Muscle layer of duodenum (tissue), 2 donors: ENCODE results near the gene GNA15.
A peak's percentile ranks its signal among the peaks of the same experiment; 100 is the strongest.
"Not testable (repeated sequence)": the region's sequence is repeated elsewhere in the genome, so short reads cannot be mapped to it uniquely, and the experiment has no call there.

Source experiments
- H3K27ac ChIP-seq: one replicate; pipeline ENCODE4 v1.7.0; 2013; ENCODE audit warnings: mild to moderate bottlenecking, low read length
- H3K27me3 ChIP-seq: one replicate; pipeline ENCODE4 v1.7.0; 2013; ENCODE audit warnings: low read depth, mild to moderate bottlenecking, control low read depth, low read length
- H3K36me3 ChIP-seq, 2 donors: one replicate each; pipeline ENCODE4 v1.7.0; 2013; ENCODE audit warnings: low read length in 2 of 2, control low read depth in 1 of 2, mild to moderate bottlenecking in 1 of 2; ENCODE audit not compliant: insufficient read depth in 2 of 2, control insufficient read depth in 1 of 2
- H3K4me1 ChIP-seq, 2 donors: one replicate each; pipeline ENCODE4 v1.7.0; 2013; ENCODE audit warnings: low read length in 2 of 2, mild to moderate bottlenecking in 2 of 2, control low read depth in 1 of 2, moderate library complexity in 1 of 2; ENCODE audit not compliant: insufficient read depth in 2 of 2, control insufficient read depth in 1 of 2
- H3K4me3 ChIP-seq, 2 donors: one replicate each; pipeline ENCODE4 v1.7.0; 2013; ENCODE audit warnings: low read length in 2 of 2, low read depth in 1 of 2, mild to moderate bottlenecking in 1 of 2
- H3K9me3 ChIP-seq, 2 donors: one replicate each; pipeline ENCODE4 v1.7.0; 2013; ENCODE audit warnings: low read length in 2 of 2, control low read depth in 1 of 2, mild to moderate bottlenecking in 1 of 2; ENCODE audit not compliant: control insufficient read depth in 1 of 2
- donor health status: healthy.

GNA15 gene

DNA sequence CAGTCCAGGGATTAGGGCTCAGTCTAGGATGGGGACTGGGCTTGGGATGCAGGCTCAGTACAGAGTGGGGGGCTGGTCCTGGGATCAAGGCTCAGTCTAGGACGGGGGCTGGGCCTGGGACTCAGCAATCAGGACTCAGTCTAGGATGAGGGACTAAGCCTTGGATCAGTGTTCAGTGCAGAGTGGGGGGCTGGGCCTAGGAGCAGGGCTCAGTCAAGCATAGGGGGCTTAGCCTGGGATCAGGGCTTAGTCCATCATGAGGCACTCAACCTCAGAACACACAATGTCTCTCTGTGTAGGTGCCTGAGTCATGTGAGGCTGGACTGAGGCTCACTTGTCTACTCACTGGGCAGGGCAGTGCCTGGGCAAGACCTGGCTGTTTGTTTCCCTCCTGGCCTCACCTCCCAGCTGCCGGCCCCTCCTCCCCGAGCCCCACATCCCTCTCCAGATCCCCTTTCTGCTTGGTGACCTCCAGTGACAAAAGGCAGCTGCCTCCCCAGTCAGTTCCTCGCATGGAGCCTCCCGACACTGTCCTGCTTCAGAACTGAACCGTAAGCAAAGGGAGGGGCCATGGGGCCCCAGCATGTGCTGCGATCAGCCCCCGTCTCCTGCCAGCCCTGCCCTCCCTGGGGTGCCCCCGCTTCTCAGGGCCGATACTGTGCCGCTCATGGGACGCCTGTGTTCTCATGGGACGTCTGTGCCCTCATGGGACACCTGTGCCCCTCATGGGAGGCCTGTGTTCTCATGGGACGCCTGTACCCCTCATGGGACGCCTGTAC lies 36.2 kb downstream of the GNA15 start:
- Histone ChIP-seq H3K27me3 (no peaks in the 10 kb centered on the region), H3K36me3 (no peaks in the 10 kb centered on the region), H3K4me3 (no peak overlapping the region), H3K4me1 (no peaks in the 10 kb centered on the region), H3K9me3 (no peaks in the 10 kb centered on the region), H3K27ac (no peak overlapping the region)

DNA sequence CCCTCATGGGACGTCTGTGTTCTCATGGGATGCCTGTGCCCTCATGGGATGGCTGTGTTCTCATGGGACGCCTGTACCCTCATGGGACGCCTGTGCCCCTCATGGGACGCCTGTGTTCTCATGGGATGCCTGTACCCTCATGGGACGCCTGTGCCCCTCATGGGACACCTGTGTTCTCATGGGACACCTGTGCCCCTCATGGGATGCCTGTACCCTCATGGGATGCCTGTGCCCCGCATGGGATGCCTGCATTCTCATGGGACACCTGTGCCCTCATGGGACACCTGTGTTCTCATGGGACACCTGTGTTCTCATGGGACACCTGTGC lies 36.8 kb downstream of the GNA15 start:
- not testable (repeated sequence) for H3K4me1 ChIP-seq, H3K9me3 ChIP-seq, H3K27ac ChIP-seq, H3K36me3 ChIP-seq, H3K4me3 ChIP-seq, H3K27me3 ChIP-seq

DNA sequence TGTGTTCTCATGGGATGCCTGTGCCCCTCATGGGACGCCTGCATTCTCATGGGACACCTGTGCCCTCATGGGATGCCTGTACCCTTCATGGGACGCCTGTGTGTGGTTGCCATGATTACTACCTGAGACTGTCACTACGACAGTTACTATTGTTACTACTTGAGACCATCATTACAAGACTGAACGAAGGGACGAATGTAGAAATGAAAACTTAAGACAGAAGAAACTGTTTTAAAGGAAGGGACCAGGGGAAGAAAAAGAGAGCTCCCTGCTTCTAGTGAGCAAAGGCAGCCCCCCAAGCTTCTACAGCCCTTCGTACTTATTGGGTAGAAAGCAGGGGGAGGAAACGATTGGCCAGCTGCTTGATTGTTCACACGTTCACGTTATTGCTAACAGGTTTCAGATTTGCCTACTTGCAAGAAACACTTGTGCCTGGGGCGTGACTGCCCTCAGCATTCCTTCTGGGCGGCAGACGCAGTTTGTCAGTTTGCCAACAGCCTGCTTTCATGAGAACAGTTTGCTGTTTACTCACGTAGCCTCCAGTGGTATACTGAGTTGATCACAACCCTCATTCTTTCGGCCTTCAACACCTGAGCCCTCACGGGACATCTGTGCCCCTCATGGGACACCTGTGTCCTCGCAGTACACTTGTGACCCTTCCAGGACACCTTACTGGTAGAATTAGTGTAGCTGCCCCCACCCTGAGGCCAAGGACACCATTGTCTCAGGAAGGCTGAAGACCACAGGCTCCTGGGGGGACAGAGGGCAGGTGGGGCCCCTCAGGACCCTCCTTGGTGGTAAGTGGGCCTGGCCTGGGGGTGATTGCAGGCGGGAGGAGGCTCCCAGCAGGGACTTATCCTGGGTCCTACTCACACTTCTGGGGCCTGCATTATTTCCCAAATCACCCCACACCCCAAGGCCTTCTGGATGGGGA lies 40.2 kb downstream of the GNA15 start:
- no peak overlapping the region for H3K27ac ChIP-seq
- H3K36me3 ChIP-seq, result no peaks in the 10 kb centered on the region
- no peak overlapping the region for H3K4me3 ChIP-seq
- H3K27me3 ChIP-seq, result no peaks in the 10 kb centered on the region
- no peaks in the 10 kb centered on the region for H3K9me3 ChIP-seq
- H3K4me1 ChIP-seq, result peaks cover 0 to 3% of the 10 kb centered on the region in 2 donors

DNA sequence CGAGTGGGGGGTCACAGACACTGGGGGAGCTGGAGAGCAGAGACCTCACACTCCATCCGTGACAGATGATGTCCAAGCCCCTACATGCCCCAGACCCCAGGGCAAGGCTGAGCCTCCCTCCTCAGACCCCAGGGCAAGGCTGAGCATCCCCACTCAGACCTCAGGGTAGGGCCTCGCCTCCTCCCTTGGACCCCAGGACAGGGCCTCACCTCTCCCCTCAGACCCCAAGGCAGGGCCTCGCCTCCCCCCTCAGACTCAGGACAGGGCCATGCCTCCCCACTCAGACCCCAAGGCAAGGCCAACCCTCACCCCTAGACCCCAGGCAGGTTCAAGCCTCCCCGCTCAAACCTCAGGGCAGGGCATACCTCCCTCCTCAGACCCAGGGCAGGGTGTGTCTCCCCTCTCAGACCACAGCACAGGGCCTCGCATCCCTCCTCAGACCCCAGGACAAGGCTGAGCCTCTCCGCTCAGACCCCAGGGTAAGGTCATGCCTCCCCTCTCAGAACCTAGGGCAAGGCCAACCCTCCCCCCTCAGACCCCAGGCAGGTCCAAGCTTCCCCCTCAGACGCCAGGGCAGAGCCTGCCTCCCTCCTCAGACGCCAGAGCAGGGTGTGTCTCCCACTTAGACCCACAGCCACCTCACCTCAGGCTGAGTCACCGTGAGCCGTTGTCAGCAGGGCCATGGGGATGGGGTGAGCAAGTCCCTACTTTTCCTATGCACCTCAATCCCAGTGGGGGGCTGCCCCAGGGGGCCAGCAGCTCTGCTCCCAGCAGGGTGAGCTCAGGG lies 41.1 kb downstream of the GNA15 start:
- H3K36me3 ChIP-seq, result no peaks in the 10 kb centered on the region
- H3K4me3 ChIP-seq, result no peak overlapping the region
- H3K27ac ChIP-seq, result no peak overlapping the region
- H3K27me3 ChIP-seq, result no peaks in the 10 kb centered on the region
- H3K9me3 ChIP-seq, result no peaks in the 10 kb centered on the region
- peaks cover 0 to 3% of the 10 kb centered on the region in 2 donors for H3K4me1 ChIP-seq

DNA sequence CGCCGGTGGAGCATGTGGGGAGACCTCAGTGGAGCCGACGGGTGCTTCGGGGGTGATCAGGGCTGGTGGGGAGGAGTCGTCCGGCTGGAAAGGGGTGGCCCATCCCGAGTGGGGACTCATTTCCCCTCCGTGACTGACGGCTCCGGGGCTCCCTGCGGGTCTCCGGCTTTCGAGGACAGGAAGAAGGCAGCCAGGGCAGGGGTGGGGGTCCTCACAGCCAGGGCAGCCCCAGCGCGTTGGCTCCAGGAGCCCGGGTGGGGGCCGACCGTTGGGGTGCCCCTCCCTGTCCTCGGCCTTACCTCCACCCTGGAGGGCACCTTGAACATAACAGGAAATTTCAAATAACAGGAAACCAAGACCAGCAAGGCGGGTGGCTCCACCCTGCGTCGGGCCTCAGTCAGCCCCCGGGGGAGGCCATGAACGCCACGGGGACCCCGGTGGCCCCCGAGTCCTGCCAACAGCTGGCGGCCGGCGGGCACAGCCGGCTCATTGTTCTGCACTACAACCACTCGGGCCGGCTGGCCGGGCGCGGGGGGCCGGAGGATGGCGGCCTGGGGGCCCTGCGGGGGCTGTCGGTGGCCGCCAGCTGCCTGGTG lies 42.6 kb downstream of the GNA15 start, which contains the start of gene S1PR4:
Gene S1PR4 (plus strand): TSS at position 393 of the 596 bp plus-strand sequence. CDS start 24 bp downstream, at position 417.
- H3K4me1 ChIP-seq, result peaks cover 0 to 3% of the 10 kb centered on the region in 2 donors
- H3K4me3 ChIP-seq, result peak within 1 kb of the TSS in 1 of 2 donors; percentile 56
- no peaks in the 10 kb centered on the region for H3K36me3 ChIP-seq
- no peaks in the 10 kb centered on the region for H3K9me3 ChIP-seq
- H3K27me3 ChIP-seq, result no peaks in the 10 kb centered on the region
- no peak within 1 kb of the TSS for H3K27ac ChIP-seq

DNA sequence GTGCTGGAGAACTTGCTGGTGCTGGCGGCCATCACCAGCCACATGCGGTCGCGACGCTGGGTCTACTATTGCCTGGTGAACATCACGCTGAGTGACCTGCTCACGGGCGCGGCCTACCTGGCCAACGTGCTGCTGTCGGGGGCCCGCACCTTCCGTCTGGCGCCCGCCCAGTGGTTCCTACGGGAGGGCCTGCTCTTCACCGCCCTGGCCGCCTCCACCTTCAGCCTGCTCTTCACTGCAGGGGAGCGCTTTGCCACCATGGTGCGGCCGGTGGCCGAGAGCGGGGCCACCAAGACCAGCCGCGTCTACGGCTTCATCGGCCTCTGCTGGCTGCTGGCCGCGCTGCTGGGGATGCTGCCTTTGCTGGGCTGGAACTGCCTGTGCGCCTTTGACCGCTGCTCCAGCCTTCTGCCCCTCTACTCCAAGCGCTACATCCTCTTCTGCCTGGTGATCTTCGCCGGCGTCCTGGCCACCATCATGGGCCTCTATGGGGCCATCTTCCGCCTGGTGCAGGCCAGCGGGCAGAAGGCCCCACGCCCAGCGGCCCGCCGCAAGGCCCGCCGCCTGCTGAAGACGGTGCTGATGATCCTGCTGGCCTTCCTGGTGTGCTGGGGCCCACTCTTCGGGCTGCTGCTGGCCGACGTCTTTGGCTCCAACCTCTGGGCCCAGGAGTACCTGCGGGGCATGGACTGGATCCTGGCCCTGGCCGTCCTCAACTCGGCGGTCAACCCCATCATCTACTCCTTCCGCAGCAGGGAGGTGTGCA lies 43.3 kb downstream of the GNA15 start:
- Histone ChIP-seq H3K4me3 (peak overlapping the region in 1 of 2 donors; percentile 56), H3K36me3 (no peaks in the 10 kb centered on the region), H3K27ac (no peak overlapping the region), H3K4me1 (peaks cover 0 to 3% of the 10 kb centered on the region in 2 donors), H3K27me3 (no peaks in the 10 kb centered on the region), H3K9me3 (no peaks in the 10 kb centered on the region)

DNA sequence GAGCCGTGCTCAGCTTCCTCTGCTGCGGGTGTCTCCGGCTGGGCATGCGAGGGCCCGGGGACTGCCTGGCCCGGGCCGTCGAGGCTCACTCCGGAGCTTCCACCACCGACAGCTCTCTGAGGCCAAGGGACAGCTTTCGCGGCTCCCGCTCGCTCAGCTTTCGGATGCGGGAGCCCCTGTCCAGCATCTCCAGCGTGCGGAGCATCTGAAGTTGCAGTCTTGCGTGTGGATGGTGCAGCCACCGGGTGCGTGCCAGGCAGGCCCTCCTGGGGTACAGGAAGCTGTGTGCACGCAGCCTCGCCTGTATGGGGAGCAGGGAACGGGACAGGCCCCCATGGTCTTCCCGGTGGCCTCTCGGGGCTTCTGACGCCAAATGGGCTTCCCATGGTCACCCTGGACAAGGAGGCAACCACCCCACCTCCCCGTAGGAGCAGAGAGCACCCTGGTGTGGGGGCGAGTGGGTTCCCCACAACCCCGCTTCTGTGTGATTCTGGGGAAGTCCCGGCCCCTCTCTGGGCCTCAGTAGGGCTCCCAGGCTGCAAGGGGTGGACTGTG lies 44.0 kb downstream of the GNA15 start:
- Histone ChIP-seq H3K36me3 (no peaks in the 10 kb centered on the region), H3K9me3 (no peaks in the 10 kb centered on the region), H3K4me3 (peak overlapping the region in 1 of 2 donors; percentile 56), H3K27ac (no peak overlapping the region), H3K4me1 (peaks cover 2 to 3% of the 10 kb centered on the region in 2 donors), H3K27me3 (no peaks in the 10 kb centered on the region)

DNA sequence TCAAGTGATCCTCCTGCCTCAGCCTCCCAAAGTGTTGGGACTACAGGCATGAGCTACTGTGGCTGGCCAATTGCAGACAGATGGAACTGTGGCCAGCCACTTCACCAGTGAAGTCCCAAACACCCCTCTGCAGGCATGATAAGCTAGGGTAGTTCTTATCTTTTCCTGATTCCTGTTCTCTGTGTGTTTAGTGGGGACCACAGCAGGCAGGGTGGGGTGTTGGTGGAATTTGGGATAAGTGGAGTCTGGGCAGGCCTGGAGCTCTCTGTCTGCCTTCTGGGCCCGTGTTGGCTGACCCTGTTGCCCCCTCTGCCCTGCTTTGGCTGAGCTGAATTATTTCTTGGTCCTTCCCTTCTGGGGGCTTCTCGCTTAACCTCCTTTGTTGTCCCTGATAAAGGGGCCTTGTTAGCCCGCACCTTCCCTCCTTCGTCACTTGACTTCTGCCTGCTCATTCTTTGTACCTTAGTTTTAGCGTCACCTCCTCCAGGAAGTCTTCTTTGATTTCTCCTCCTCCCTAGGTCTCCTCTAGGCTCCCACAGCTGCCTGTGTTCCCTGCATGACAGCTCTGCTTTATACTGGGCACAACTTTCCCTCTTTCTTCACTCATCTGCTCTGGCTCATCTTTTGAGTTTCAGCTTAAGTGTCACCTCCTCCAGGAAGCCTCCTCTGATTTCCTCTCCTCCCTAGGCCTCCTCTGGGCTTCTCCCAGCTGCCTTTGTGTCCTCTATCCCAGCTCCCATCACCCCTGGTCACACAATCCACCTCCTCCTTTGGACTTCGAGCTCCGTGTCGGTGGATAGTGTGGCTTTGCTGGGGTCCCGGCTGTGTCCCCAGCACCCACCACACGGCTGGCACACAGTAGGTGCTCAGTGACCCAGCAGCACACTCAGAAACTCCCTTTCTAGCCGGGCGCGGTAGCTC lies 48.1 kb downstream of the GNA15 start:
- no peak overlapping the region for H3K27ac ChIP-seq
- H3K4me1 ChIP-seq, result peaks cover 7 to 21% of the 10 kb centered on the region in 2 donors
- H3K9me3 ChIP-seq, result no peaks in the 10 kb centered on the region
- no peaks in the 10 kb centered on the region for H3K27me3 ChIP-seq
- H3K36me3 ChIP-seq, result peaks cover 0 to 4% of the 10 kb centered on the region in 2 donors
- no peak overlapping the region for H3K4me3 ChIP-seq

DNA sequence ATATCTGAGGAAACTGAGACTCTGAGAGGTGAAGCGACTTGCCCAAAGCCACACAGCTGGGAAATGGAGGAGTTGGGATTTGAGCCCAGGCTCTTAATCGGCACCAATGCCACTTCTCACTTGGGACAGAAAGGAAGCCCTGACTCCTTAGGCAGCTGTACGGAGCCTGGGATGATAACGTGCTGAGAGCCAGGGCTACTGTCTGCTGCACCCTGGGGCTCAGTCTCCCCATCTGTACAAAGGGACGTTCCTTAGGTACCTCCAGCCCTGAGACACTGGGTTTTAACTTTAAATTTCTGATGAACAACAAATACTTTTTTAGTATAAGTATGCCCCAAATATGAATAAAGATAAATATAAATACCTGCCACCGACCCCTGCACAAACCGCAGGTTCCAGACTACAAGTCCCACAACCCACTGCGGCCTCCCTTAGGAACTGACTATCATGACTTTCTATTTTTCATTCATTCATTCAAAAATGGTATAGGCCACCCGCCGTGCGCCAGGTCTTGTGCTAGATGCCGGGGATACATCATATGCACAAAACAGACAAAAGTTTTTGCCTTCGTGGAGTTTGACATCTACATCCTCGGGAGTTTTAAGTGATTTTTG lies 49.1 kb downstream of the GNA15 start:
- peaks cover 7 to 27% of the 10 kb centered on the region in 2 donors for H3K4me1 ChIP-seq
- H3K27ac ChIP-seq, result peak overlapping the region; percentile 71
- peaks cover 0 to 4% of the 10 kb centered on the region in 2 donors for H3K36me3 ChIP-seq
- peak overlapping the region; percentile 89 to 97 for H3K4me3 ChIP-seq
- no peaks in the 10 kb centered on the region for H3K27me3 ChIP-seq
- no peaks in the 10 kb centered on the region for H3K9me3 ChIP-seq
